Measurements from ENCODE around the gene CAPZA2.
"Not testable (repeated sequence)": the region's sequence is repeated elsewhere in the genome, so short reads cannot be mapped to it uniquely, and the experiment has no call there.

CAPZA2 gene

GRCh38 chr7:116955340-116955739, 93.0 kb downstream of the CAPZA2 start:
- DNase-seq (ENCODE audit: low read depth) = no peak

- DNase-seq (ENCODE audit: low read depth) = no peak
These were observed 93.6 kb downstream of the CAPZA2 start for GRCh38 chr7:116955801-116956476.

- DNase-seq (ENCODE audit: low read depth) = no peak
These were observed 94.1 kb downstream of the CAPZA2 start for GRCh38 chr7:116956477-116956804.

- no peak for DNase-seq (ENCODE audit: low read depth)
These were observed 95.5 kb downstream of the CAPZA2 start for GRCh38 chr7:116957874-116958273.

- not testable (repeated sequence) for DNase-seq (ENCODE audit: low read depth)
These were observed 99.7 kb downstream of the CAPZA2 start for GRCh38 chr7:116961966-116962673.

- DNase-seq (ENCODE audit: low read depth) = no peak
These were observed 100.8 kb downstream of the CAPZA2 start for GRCh38 chr7:116963234-116963633.

GRCh38 chr7:116966601-116967000, 104.2 kb downstream of the CAPZA2 start:
- no peak for DNase-seq (ENCODE audit: low read depth)

GRCh38 chr7:116967254-116967922, 105.0 kb downstream of the CAPZA2 start:
- DNase-seq (ENCODE audit: low read depth) = no peak

- DNase-seq (ENCODE audit: low read depth) = no peak
These were observed 105.6 kb downstream of the CAPZA2 start for GRCh38 chr7:116967983-116968382.

- no peak for DNase-seq (ENCODE audit: low read depth)
These were observed 106.2 kb downstream of the CAPZA2 start for GRCh38 chr7:116968631-116969030.

GRCh38 chr7:116969371-116969902, 107.0 kb downstream of the CAPZA2 start:
- DNase-seq (ENCODE audit: low read depth) = no peak

- DNase-seq (ENCODE audit: low read depth) = no peak
These were observed 108.0 kb downstream of the CAPZA2 start for GRCh38 chr7:116970238-116970910.

GRCh38 chr7:116971153-116971552, 108.8 kb downstream of the CAPZA2 start:
- not testable (repeated sequence) for DNase-seq (ENCODE audit: low read depth)
